Tibial nerve (tissue), 3 donors: ENCODE results near the gene CT45A8.
"Not testable (repeated sequence)": the region's sequence is repeated elsewhere in the genome, so short reads cannot be mapped to it uniquely, and the experiment has no call there.

Experiments
- CTCF ChIP-seq, 5 experiments: fragments of 200-600 bp in 3 of 5; fragments of 450-650 bp in 2 of 5; sonication (generic) in 3 of 5; IDR thresholded peaks; one replicate each; pipeline ENCODE4 v1.5.1; 2016 to 2019; ENCODE audit warnings: antibody characterized with exemption in 5 of 5, mild to moderate bottlenecking in 3 of 5, moderate library complexity in 2 of 5
- POLR2A ChIP-seq, 2 donors: fragments of 450-650 bp; IDR thresholded peaks; one replicate each; pipeline ENCODE4 v1.6.1; 2017; ENCODE audit warnings: antibody characterized with exemption in 2 of 2, mild to moderate bottlenecking in 2 of 2, moderate library complexity in 2 of 2

GRCh38 chrX:135888230-135888629, 33.9 kb upstream of the CT45A8 start:
- TF ChIP-seq CTCF, POLR2A (IDR thresholded peaks at IDR 0.05): not testable (repeated sequence)
